Activated naive CD4-positive, alpha-beta T cell treated with anti-CD3 and anti-CD28 coated beads, Interleukin-2, amount 50 U/mL, for 24 hours (primary cell): ENCODE data around the gene MAP1S.
A peak's percentile ranks its signal among the peaks of the same experiment; 100 is the strongest.

Source experiments
- H3K27ac Mint-ChIP-seq: one replicate; pipeline ENCODE4 v1.8.0; 2021; ENCODE audit warnings: mild to moderate bottlenecking, mixed read lengths
- H3K27me3 Mint-ChIP-seq: one replicate; pipeline ENCODE4 v1.8.0; 2021; ENCODE audit warnings: mixed read lengths
- H3K36me3 Mint-ChIP-seq: one replicate; pipeline ENCODE4 v1.8.0; 2021; ENCODE audit warnings: mixed read lengths
- H3K4me1 Mint-ChIP-seq: one replicate; pipeline ENCODE4 v1.8.0; 2021; ENCODE audit warnings: mixed read lengths
- H3K4me3 Mint-ChIP-seq: one replicate; pipeline ENCODE4 v1.8.0; 2021; ENCODE audit warnings: mild to moderate bottlenecking, mixed read lengths
- H3K9me3 Mint-ChIP-seq: one replicate; pipeline ENCODE4 v1.8.0; 2021; ENCODE audit warnings: mixed read lengths

Gene MAP1S

GRCh38 chr19:17718947-17719711 is at the start of gene MAP1S:
MAP1S (plus strand) TSS chr19:17719480; CDS start chr19:17719503, 23 bp downstream.
- H3K4me1 Mint-ChIP-seq, result peaks cover 29% of the 10 kb centered on the region
- no peaks in the 10 kb centered on the region for H3K9me3 Mint-ChIP-seq
- no peaks in the 10 kb centered on the region for H3K27me3 Mint-ChIP-seq
- H3K36me3 Mint-ChIP-seq, result no peaks in the 10 kb centered on the region
- peak within 1 kb of the TSS; percentile 88 for H3K4me3 Mint-ChIP-seq
- H3K27ac Mint-ChIP-seq, result peak within 1 kb of the TSS; percentile 87

GRCh38 chr19:17671906-17672305 is 47.4 kb upstream of the MAP1S start:
- Mint-ChIP-seq H3K9me3 (no peaks in the 10 kb centered on the region), H3K4me1 (no peaks in the 10 kb centered on the region), H3K36me3 (no peaks in the 10 kb centered on the region), H3K27ac (no peak overlapping the region), H3K27me3 (peaks cover 4% of the 10 kb centered on the region), H3K4me3 (no peak overlapping the region)

- Mint-ChIP-seq H3K27ac (peak overlapping the region; percentile 21), H3K4me3 (no peak overlapping the region), H3K27me3 (peaks cover 12% of the 10 kb centered on the region), H3K4me1 (no peaks in the 10 kb centered on the region), H3K9me3 (no peaks in the 10 kb centered on the region), H3K36me3 (no peaks in the 10 kb centered on the region)
Observed at GRCh38 chr19:17673937-17674799, 45.1 kb upstream of the MAP1S start.

- no peaks in the 10 kb centered on the region for H3K36me3 Mint-ChIP-seq
Observed at GRCh38 chr19:17676295-17676694, 43.0 kb upstream of the MAP1S start.

GRCh38 chr19:17677002-17677401 is 42.3 kb upstream of the MAP1S start:
- Mint-ChIP-seq H3K27me3 (peaks cover 24% of the 10 kb centered on the region), H3K36me3 (no peaks in the 10 kb centered on the region), H3K27ac (no peak overlapping the region), H3K4me1 (peaks cover 8% of the 10 kb centered on the region), H3K9me3 (no peaks in the 10 kb centered on the region), H3K4me3 (no peak overlapping the region)

More at GRCh38 chr19:17676295-17676694, 43.0 kb upstream of the MAP1S start:
- H3K27ac Mint-ChIP-seq, result no peak overlapping the region
- H3K4me1 Mint-ChIP-seq, result peaks cover 8% of the 10 kb centered on the region
- H3K27me3 Mint-ChIP-seq, result peaks cover 23% of the 10 kb centered on the region
- H3K9me3 Mint-ChIP-seq, result no peaks in the 10 kb centered on the region
- H3K4me3 Mint-ChIP-seq, result no peak overlapping the region

GRCh38 chr19:17678836-17679235 is 40.4 kb upstream of the MAP1S start:
- H3K9me3 Mint-ChIP-seq, result no peaks in the 10 kb centered on the region

GRCh38 chr19:17679526-17680229 is 39.6 kb upstream of the MAP1S start:
- H3K9me3 Mint-ChIP-seq, result no peaks in the 10 kb centered on the region
- H3K27me3 Mint-ChIP-seq, result peaks cover 41% of the 10 kb centered on the region
- H3K36me3 Mint-ChIP-seq, result no peaks in the 10 kb centered on the region
- no peak overlapping the region for H3K27ac Mint-ChIP-seq
- no peak overlapping the region for H3K4me3 Mint-ChIP-seq
- H3K4me1 Mint-ChIP-seq, result peaks cover 8% of the 10 kb centered on the region

More at GRCh38 chr19:17678836-17679235, 40.4 kb upstream of the MAP1S start:
- peaks cover 8% of the 10 kb centered on the region for H3K4me1 Mint-ChIP-seq
- H3K4me3 Mint-ChIP-seq, result no peak overlapping the region
- peaks cover 35% of the 10 kb centered on the region for H3K27me3 Mint-ChIP-seq
- no peak overlapping the region for H3K27ac Mint-ChIP-seq
- H3K36me3 Mint-ChIP-seq, result no peaks in the 10 kb centered on the region

- Mint-ChIP-seq H3K4me1 (peaks cover 8% of the 10 kb centered on the region), H3K36me3 (no peaks in the 10 kb centered on the region), H3K27ac (no peak overlapping the region), H3K4me3 (peak overlapping the region; percentile 19), H3K9me3 (no peaks in the 10 kb centered on the region), H3K27me3 (peaks cover 43% of the 10 kb centered on the region)
Observed at GRCh38 chr19:17680230-17680722, 39.0 kb upstream of the MAP1S start.

- H3K27me3 Mint-ChIP-seq, result peaks cover 45% of the 10 kb centered on the region
- H3K9me3 Mint-ChIP-seq, result no peaks in the 10 kb centered on the region
- H3K36me3 Mint-ChIP-seq, result no peaks in the 10 kb centered on the region
- peaks cover 8% of the 10 kb centered on the region for H3K4me1 Mint-ChIP-seq
- H3K4me3 Mint-ChIP-seq, result no peak overlapping the region
- no peak overlapping the region for H3K27ac Mint-ChIP-seq
Observed at GRCh38 chr19:17681505-17682125, 37.7 kb upstream of the MAP1S start.

- Mint-ChIP-seq H3K27me3 (peaks cover 45% of the 10 kb centered on the region), H3K27ac (no peak overlapping the region), H3K4me3 (no peak overlapping the region), H3K9me3 (no peaks in the 10 kb centered on the region), H3K36me3 (no peaks in the 10 kb centered on the region), H3K4me1 (peaks cover 8% of the 10 kb centered on the region)
Observed at GRCh38 chr19:17682273-17682672, 37.0 kb upstream of the MAP1S start.

- H3K36me3 Mint-ChIP-seq, result peaks cover 1% of the 10 kb centered on the region
- no peaks in the 10 kb centered on the region for H3K9me3 Mint-ChIP-seq
- H3K4me3 Mint-ChIP-seq, result no peak overlapping the region
- peaks cover 13% of the 10 kb centered on the region for H3K4me1 Mint-ChIP-seq
- H3K27ac Mint-ChIP-seq, result no peak overlapping the region
- H3K27me3 Mint-ChIP-seq, result peaks cover 46% of the 10 kb centered on the region
Observed at GRCh38 chr19:17683078-17683477, 36.2 kb upstream of the MAP1S start.

GRCh38 chr19:17684256-17684655 is 35.0 kb upstream of the MAP1S start:
- Mint-ChIP-seq H3K27ac (no peak overlapping the region), H3K36me3 (peaks cover 1% of the 10 kb centered on the region), H3K4me1 (peaks cover 18% of the 10 kb centered on the region), H3K4me3 (no peak overlapping the region), H3K9me3 (no peaks in the 10 kb centered on the region), H3K27me3 (peaks cover 46% of the 10 kb centered on the region)

- H3K36me3 Mint-ChIP-seq, result peaks cover 1% of the 10 kb centered on the region
- peaks cover 45% of the 10 kb centered on the region for H3K27me3 Mint-ChIP-seq
- H3K9me3 Mint-ChIP-seq, result no peaks in the 10 kb centered on the region
- no peak overlapping the region for H3K4me3 Mint-ChIP-seq
- no peak overlapping the region for H3K27ac Mint-ChIP-seq
- peaks cover 13% of the 10 kb centered on the region for H3K4me1 Mint-ChIP-seq
Observed at GRCh38 chr19:17685451-17686022, 33.7 kb upstream of the MAP1S start.

- Mint-ChIP-seq H3K4me1 (peaks cover 10% of the 10 kb centered on the region), H3K27me3 (peaks cover 46% of the 10 kb centered on the region), H3K9me3 (no peaks in the 10 kb centered on the region), H3K27ac (no peak overlapping the region), H3K4me3 (no peak overlapping the region), H3K36me3 (peaks cover 1% of the 10 kb centered on the region)
Observed at GRCh38 chr19:17686023-17686521, 33.2 kb upstream of the MAP1S start.
